Pulmonary artery endothelial cell (primary cell): ENCODE measurements around the gene TYW1B. TPM values are rescaled to one million over a fixed set of nuclear protein-coding genes. Genes with fewer than 3 reads are reported as not detected.
"Not testable (repeated sequence)": the region's sequence is repeated elsewhere in the genome, so short reads cannot be mapped to it uniquely, and the experiment has no call there.

Experiments used
- DNase-seq: peaks from one replicate; pipeline ENCODE4 v3.0.0-alpha.2; 2011; ENCODE audit warnings: low read depth, low spot score
- total RNA-seq: library from RNA; depleted of rRNA; stranded (reverse); fragments of >200 nt; gene quantifications from 2 replicates; pipeline ENCODE4 v1.2.3, GENCODE V29; 2014

TYW1B gene
- total RNA-seq, 1 donor from 2014 or later = 1.1 TPM

GRCh38 chr7:72816370-72817157 is 11.4 kb downstream of the TYW1B start:
- DNase-seq = not testable (repeated sequence)

DNA sequence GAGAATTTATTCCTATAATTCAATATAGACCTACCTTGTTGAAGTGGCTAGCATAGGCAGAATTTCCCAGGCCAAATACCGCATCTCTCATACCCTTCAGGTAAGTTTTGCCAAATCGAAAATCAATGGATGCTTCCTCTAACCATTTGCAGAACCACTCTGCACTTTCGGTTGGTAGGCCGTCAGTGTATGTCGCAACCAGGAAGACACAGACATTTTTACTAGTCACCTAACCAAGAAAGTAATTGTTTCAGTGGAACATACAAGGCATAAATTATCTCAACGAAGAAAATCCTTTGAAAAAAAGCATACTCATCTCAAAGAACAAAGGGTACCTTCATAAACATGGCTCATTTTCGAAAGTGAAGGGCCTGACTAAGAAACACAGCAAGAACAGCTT is 17.6 kb downstream of the TYW1B start:
- DNase-seq = not testable (repeated sequence)

DNA sequence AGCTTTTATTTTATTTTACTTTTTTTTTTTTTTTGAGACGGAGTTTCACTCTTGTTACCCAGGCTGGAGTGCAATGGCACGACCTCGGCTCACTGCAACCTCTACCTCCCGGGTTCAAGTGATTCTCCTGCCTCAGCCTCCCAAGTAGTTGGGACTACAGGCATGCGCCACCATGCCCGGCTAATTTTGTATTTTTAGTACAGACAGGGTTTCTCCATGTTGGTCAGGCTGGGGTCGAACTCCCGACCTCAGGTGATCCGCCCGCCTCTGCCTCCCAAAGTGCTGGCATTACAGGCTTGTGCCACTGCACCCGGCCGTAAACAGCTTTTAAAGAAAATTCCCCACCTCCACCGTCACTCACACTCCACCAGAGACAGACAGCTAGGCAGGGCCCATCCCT is 19.5 kb downstream of the TYW1B start:
- not testable (repeated sequence) for DNase-seq

DNA sequence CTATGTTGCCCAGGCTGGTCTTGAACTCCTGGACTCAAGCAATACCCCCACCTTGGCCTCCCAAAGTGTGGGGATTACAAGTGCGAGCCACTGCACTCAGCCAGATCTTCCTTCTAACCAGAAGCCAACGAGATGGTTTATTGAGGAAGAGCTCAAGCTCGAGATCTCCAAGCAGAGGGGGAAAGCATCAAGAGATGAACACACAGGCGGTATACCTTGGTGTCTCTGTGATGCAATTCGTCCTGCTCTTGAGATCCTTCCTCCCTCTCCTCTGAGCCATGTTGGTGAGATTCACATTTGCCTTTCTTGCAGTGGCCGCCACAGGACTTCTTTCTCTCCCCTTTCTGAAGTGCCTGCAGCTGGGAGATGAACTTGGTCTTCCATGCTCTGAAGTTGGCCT is 21.1 kb downstream of the TYW1B start:
- DNase-seq = not testable (repeated sequence)

DNA sequence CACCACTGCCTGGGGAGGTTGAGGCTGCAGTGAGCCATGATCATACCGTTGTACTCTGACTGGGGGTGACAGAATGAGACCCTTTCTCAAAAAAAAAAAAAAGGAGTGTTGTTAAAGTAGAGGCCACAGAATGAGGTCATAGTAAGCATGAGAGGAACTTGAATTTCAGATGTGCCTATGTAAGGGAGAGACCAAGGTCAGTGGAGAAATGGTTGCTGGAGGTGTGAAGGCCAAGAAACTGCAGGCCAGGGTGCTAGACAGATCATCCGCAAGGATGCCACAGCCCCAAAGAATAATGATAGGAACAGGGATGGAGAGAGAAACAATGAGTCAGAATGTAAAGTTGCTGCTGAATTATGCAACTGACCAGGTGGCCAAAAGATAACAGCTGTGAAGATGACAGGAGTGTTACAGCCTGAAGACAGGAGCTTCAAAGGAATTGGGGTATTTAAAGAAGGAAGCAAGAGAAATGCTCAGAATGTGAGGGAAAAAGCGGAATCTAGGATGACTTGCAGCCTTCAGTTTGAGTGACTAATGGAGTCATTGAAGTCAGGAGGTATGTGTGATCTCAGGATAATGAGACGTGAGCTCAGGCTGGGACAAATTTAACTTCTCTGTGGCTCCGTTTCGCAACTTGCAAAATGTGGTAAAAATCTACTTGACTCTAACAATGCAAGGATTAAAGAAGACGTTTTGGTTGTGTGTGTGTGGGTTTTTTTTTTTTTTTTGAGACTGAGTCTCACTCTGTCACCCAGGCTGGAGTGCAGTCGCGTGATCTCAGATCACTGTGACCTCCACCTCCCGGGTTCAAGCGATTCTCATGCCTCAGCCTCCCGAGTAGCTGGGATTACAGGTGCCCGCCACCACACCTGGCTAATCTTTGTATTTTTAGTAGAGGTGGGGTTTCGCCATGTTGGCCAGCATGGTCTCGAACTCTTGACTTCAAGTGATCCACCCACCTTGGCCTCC is 22.2 kb downstream of the TYW1B start:
- DNase-seq = no peak

- DNase-seq = not testable (repeated sequence)
Observed at GRCh38 chr7:72803778-72804177, 24.2 kb downstream of the TYW1B start.

DNA sequence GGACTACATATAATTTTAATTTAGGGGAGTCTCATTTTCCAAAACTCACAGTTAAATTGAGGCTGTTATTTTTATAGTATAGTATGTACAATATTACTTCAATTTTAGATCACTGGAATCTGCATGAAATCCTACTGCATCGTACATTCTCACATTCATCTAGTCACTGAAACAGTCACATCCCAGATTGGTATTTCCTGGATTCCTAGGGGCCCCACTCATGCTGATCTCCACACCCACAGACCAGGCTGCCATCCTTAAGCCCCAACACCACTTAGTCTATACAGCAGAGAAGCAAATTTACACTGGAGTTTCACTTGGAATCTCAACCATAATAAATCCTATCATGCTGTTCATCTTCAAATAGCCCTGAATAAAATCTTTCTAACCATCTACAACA is 26.4 kb downstream of the TYW1B start:
- DNase-seq = not testable (repeated sequence)

GRCh38 chr7:72795401-72795800 is 32.6 kb downstream of the TYW1B start:
- not testable (repeated sequence) for DNase-seq

GRCh38 chr7:72793791-72794190 is 34.2 kb downstream of the TYW1B start:
- no peak for DNase-seq

- not testable (repeated sequence) for DNase-seq
Observed at GRCh38 chr7:72790698-72791060, 37.3 kb downstream of the TYW1B start.

- not testable (repeated sequence) for DNase-seq
Observed at GRCh38 chr7:72790048-72790697, 37.8 kb downstream of the TYW1B start.

- no peak for DNase-seq
Observed at GRCh38 chr7:72785166-72785955, 42.6 kb downstream of the TYW1B start.

GRCh38 chr7:72783601-72784370 is 44.2 kb downstream of the TYW1B start:
- peak; percentile 11 for DNase-seq

GRCh38 chr7:72781631-72782030 is 46.4 kb downstream of the TYW1B start:
- peak; percentile 29 for DNase-seq

- no peak for DNase-seq
Observed at GRCh38 chr7:72781161-72781560, 46.8 kb downstream of the TYW1B start.

GRCh38 chr7:72780289-72780894 is 47.6 kb downstream of the TYW1B start:
- DNase-seq = not testable (repeated sequence)

- DNase-seq = not testable (repeated sequence)
Observed at GRCh38 chr7:72777167-72777566, 50.8 kb downstream of the TYW1B start.

GRCh38 chr7:72772627-72773026 is 55.4 kb downstream of the TYW1B start:
- not testable (repeated sequence) for DNase-seq

GRCh38 chr7:72766994-72767393 is 61.0 kb downstream of the TYW1B start:
- DNase-seq = not testable (repeated sequence)

DNA sequence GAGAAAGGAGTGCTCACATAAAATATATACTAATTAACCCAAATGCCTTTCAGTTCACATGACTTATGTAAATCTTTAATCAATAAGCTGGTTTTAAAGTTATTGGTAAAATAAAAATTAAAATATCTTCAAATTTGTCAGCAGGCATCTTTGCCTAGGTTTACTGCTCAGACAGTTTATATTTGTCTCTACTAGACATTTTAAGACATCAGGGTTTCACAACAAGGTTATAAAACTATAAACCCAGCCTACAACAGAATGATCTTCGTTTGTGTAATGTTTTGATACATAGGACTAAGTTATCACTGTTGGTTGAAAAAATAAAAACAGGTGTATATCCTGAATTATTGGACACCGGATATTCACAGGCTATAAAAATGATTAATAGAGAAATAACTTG is 67.4 kb downstream of the TYW1B start:
- no peak for DNase-seq
